ENCODE measurements around the gene DDR2. TPM values are rescaled to one million over a fixed set of nuclear protein-coding genes. Genes with fewer than 3 reads are reported as not detected.

The DDR2 gene
- total and polyA plus RNA-seq, 2 experiments from 2014 or later, result 94.7 to 196 TPM

GRCh38 chr1:162641114-162641513 lies 8.8 kb downstream of the DDR2 start:
- no peak for TF ChIP-seq EZH2phosphoT487 (IDR thresholded peaks at IDR 0.05; ENCODE audit: insufficient read depth, low read depth)
- TF ChIP-seq EZH2 (IDR thresholded peaks at IDR 0.05; ENCODE audit: insufficient read depth, poor library complexity, severe bottlenecking), result no peak
- WGBS, 2 experiments (ENCODE audit: low coverage in 1 of 2, low lambda C conversion rate in 2 of 2, missing lambda C conversion rate in 2 of 2), result 79 to 83% methylated on average over 2 of the region's 2 CpGs
- DNase-seq, result no peak
- Histone ChIP-seq H3K79me2 (ENCODE audit: insufficient read depth) (peaks cover 100% of the 10 kb centered on the region), H3F3A (ENCODE audit: insufficient read depth) (0 out of 2 replicates have a peak, but pooled peaks cover 5% of the 10 kb centered on the region), H3K27me3 (replicated peaks; ENCODE audit: insufficient read depth) (no peaks in the 10 kb centered on the region), H2AFZ (no peak overlapping the region), H3K4me3 (no peak overlapping the region), H3K9me2 (ENCODE audit: insufficient read depth) (no peaks in the 10 kb centered on the region), H3K4me1 (ENCODE audit: insufficient read depth) (peaks cover 24% of the 10 kb centered on the region), H3K4me2 (ENCODE audit: unreplicated experiment) (no peak overlapping the region), H3K9me3 (ENCODE audit: low read depth) (no peaks in the 10 kb centered on the region), H3K36me3 (ENCODE audit: low read depth) (peaks cover 16% of the 10 kb centered on the region), H3K9ac (no peak overlapping the region), H3K27ac (no peak overlapping the region), H4K20me1 (ENCODE audit: insufficient read depth) (peaks cover 51% of the 10 kb centered on the region)
- in situ Hi-C loops (cut with MboI), result no loop called here

- no peak overlapping the region for H3K27ac ChIP-seq
- in situ Hi-C loops (cut with MboI), result no loop called here
- no peak overlapping the region for H3K9ac ChIP-seq
- 94 to 100% methylated on average over 3 of the region's 3 CpGs for WGBS, 2 experiments (ENCODE audit: low coverage in 1 of 2, low lambda C conversion rate in 2 of 2, missing lambda C conversion rate in 2 of 2)
- H3F3A ChIP-seq (ENCODE audit: insufficient read depth), result peaks cover 14% of the 10 kb centered on the region; the same call in 1 of the 2 replicates
- no peak overlapping the region for H3K4me2 ChIP-seq (ENCODE audit: unreplicated experiment)
- peaks cover 100% of the 10 kb centered on the region for H3K79me2 ChIP-seq (ENCODE audit: insufficient read depth)
- H4K20me1 ChIP-seq (ENCODE audit: insufficient read depth), result peaks cover 55% of the 10 kb centered on the region
- no peaks in the 10 kb centered on the region for H3K9me2 ChIP-seq (ENCODE audit: insufficient read depth)
- no peak overlapping the region for H3K4me3 ChIP-seq
- peaks cover 13% of the 10 kb centered on the region for H3K4me1 ChIP-seq (ENCODE audit: insufficient read depth)
- no peak overlapping the region for H2AFZ ChIP-seq
- TF ChIP-seq EZH2phosphoT487 (IDR thresholded peaks at IDR 0.05; ENCODE audit: insufficient read depth, low read depth) (no peak), EZH2 (IDR thresholded peaks at IDR 0.05; ENCODE audit: insufficient read depth, poor library complexity, severe bottlenecking) (no peak)
- no peaks in the 10 kb centered on the region for H3K27me3 ChIP-seq (replicated peaks; ENCODE audit: insufficient read depth)
- DNase-seq, result no peak
- peaks cover 13% of the 10 kb centered on the region for H3K36me3 ChIP-seq (ENCODE audit: low read depth)
- H3K9me3 ChIP-seq (ENCODE audit: low read depth), result no peaks in the 10 kb centered on the region
Measured at GRCh38 chr1:162644986-162645314, 12.7 kb downstream of the DDR2 start.

- no peaks in the 10 kb centered on the region for H3K27me3 ChIP-seq (replicated peaks; ENCODE audit: insufficient read depth)
- peaks cover 14% of the 10 kb centered on the region; the same call in 1 of the 2 replicates for H3F3A ChIP-seq (ENCODE audit: insufficient read depth)
- peaks cover 57% of the 10 kb centered on the region for H4K20me1 ChIP-seq (ENCODE audit: insufficient read depth)
- 55 to 64% methylated on average over 4 of the region's 4 CpGs for WGBS, 2 experiments (ENCODE audit: low coverage in 1 of 2, low lambda C conversion rate in 2 of 2, missing lambda C conversion rate in 2 of 2)
- no peaks in the 10 kb centered on the region for H3K9me3 ChIP-seq (ENCODE audit: low read depth)
- peaks cover 100% of the 10 kb centered on the region for H3K79me2 ChIP-seq (ENCODE audit: insufficient read depth)
- H3K9ac ChIP-seq, result no peak overlapping the region
- no peak overlapping the region for H3K27ac ChIP-seq
- no peak for TF ChIP-seq EZH2phosphoT487 (IDR thresholded peaks at IDR 0.05; ENCODE audit: insufficient read depth, low read depth)
- TF ChIP-seq EZH2 (IDR thresholded peaks at IDR 0.05; ENCODE audit: insufficient read depth, poor library complexity, severe bottlenecking), result no peak
- DNase-seq, result no peak
- H3K36me3 ChIP-seq (ENCODE audit: low read depth), result peaks cover 13% of the 10 kb centered on the region
- no peaks in the 10 kb centered on the region for H3K9me2 ChIP-seq (ENCODE audit: insufficient read depth)
- H3K4me1 ChIP-seq (ENCODE audit: insufficient read depth), result peaks cover 13% of the 10 kb centered on the region
- no peak overlapping the region for H3K4me3 ChIP-seq
- no peak overlapping the region for H3K4me2 ChIP-seq (ENCODE audit: unreplicated experiment)
- in situ Hi-C loops (cut with MboI), result no loop called here
- H2AFZ ChIP-seq, result no peak overlapping the region
Measured at GRCh38 chr1:162645666-162646065, 13.4 kb downstream of the DDR2 start.

- H3K4me1 ChIP-seq (ENCODE audit: insufficient read depth), result peaks cover 5% of the 10 kb centered on the region; the same call in 1 of the 2 replicates
- no peak for TF ChIP-seq EZH2 (IDR thresholded peaks at IDR 0.05; ENCODE audit: insufficient read depth, poor library complexity, severe bottlenecking)
- no peak for TF ChIP-seq EZH2phosphoT487 (IDR thresholded peaks at IDR 0.05; ENCODE audit: insufficient read depth, low read depth)
- H2AFZ ChIP-seq, result no peak overlapping the region
- H3K9me2 ChIP-seq (ENCODE audit: insufficient read depth), result no peaks in the 10 kb centered on the region
- no peak for DNase-seq
- no peak overlapping the region for H3K9ac ChIP-seq
- H3K27ac ChIP-seq, result no peak overlapping the region
- no peak overlapping the region for H3K4me3 ChIP-seq
- in situ Hi-C loops (cut with MboI), result no loop called here
- H3K79me2 ChIP-seq (ENCODE audit: insufficient read depth), result peaks cover 100% of the 10 kb centered on the region
- H4K20me1 ChIP-seq (ENCODE audit: insufficient read depth), result peaks cover 35% of the 10 kb centered on the region
- H3K36me3 ChIP-seq (ENCODE audit: low read depth), result peaks cover 13% of the 10 kb centered on the region
- WGBS, 2 experiments (ENCODE audit: low coverage in 1 of 2, low lambda C conversion rate in 2 of 2, missing lambda C conversion rate in 2 of 2), result 96 to 98% methylated on average over 3 of the region's 3 CpGs
- no peak overlapping the region for H3K4me2 ChIP-seq (ENCODE audit: unreplicated experiment)
- peaks cover 14% of the 10 kb centered on the region; the same call in 1 of the 2 replicates for H3F3A ChIP-seq (ENCODE audit: insufficient read depth)
- H3K9me3 ChIP-seq (ENCODE audit: low read depth), result no peaks in the 10 kb centered on the region
- no peaks in the 10 kb centered on the region for H3K27me3 ChIP-seq (replicated peaks; ENCODE audit: insufficient read depth)
Measured at GRCh38 chr1:162649583-162649982, 17.3 kb downstream of the DDR2 start.
